ENCODE data around the gene ATL2. TPM values are rescaled to one million over a fixed set of nuclear protein-coding genes. Genes with fewer than 3 reads are reported as not detected.

Gene ATL2
- total RNA-seq, 4 donors from 2014 or later, result 63.1 to 108 (median 74.3) TPM

DNA sequence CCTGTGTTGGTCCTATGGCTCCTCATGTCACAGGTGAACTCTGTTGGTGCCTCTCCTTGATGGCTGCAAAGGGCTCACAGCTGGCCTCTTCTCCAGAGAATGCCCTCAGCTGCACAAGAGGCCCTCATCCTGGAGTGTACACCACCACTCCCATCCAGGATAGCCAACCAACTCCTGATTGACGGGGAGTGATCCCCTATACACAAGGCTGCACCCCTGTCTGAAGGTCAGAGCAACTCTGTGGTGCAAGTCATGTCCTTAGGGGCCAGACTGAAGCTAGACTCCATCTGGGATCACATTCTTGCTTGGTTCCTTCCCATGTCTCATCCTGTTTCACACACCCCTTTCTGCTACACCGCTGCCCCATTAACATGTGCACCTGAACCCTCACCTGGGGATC is 41.7 kb upstream of the ATL2 start:
- Histone ChIP-seq H3K9me3 (peaks cover 0 to 1% (median 0%) of the 10 kb centered on the region in 4 donors), H3K36me3 (no peaks in the 10 kb centered on the region), H3K4me1 (peaks cover 0 to 17% (median 2%) of the 10 kb centered on the region in 4 donors), H3K4me3 (no peak overlapping the region), H3K27me3 (no peaks in the 10 kb centered on the region), H3K27ac (no peak overlapping the region)
- TF ChIP-seq POLR2A (IDR thresholded peaks at IDR 0.05), result no peak
- TF ChIP-seq, protein P1, sequence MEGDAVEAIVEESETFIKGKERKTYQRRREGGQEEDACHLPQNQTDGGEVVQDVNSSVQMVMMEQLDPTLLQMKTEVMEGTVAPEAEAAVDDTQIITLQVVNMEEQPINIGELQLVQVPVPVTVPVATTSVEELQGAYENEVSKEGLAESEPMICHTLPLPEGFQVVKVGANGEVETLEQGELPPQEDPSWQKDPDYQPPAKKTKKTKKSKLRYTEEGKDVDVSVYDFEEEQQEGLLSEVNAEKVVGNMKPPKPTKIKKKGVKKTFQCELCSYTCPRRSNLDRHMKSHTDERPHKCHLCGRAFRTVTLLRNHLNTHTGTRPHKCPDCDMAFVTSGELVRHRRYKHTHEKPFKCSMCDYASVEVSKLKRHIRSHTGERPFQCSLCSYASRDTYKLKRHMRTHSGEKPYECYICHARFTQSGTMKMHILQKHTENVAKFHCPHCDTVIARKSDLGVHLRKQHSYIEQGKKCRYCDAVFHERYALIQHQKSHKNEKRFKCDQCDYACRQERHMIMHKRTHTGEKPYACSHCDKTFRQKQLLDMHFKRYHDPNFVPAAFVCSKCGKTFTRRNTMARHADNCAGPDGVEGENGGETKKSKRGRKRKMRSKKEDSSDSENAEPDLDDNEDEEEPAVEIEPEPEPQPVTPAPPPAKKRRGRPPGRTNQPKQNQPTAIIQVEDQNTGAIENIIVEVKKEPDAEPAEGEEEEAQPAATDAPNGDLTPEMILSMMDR (IDR thresholded peaks at IDR 0.05), result no peak
- WGBS, 2 donors, result 95 to 97% methylated on average over 1 to 2 of the region's 2 CpGs
- no peak for DNase-seq (ENCODE audit: low spot score in 2 of 2)

GRCh38 chr2:38417745-38418689 is 40.9 kb upstream of the ATL2 start:
- Histone ChIP-seq H3K9me3 (peaks cover 0 to 5% (median 0%) of the 10 kb centered on the region in 4 donors), H3K4me3 (no peak overlapping the region), H3K27ac (no peak overlapping the region), H3K27me3 (no peaks in the 10 kb centered on the region), H3K36me3 (no peaks in the 10 kb centered on the region), H3K4me1 (peaks cover 0 to 17% (median 2%) of the 10 kb centered on the region in 4 donors)
- 39 to 45% methylated on average over 7 of the region's 7 CpGs for WGBS, 2 donors
- TF ChIP-seq EP300 (IDR thresholded peaks at IDR 0.05) (no peak), POLR2A (IDR thresholded peaks at IDR 0.05) (no peak)
- TF ChIP-seq, protein P1 (IDR thresholded peaks at IDR 0.05), result no peak
- DNase-seq (ENCODE audit: low spot score in 2 of 2), result no peak

DNA sequence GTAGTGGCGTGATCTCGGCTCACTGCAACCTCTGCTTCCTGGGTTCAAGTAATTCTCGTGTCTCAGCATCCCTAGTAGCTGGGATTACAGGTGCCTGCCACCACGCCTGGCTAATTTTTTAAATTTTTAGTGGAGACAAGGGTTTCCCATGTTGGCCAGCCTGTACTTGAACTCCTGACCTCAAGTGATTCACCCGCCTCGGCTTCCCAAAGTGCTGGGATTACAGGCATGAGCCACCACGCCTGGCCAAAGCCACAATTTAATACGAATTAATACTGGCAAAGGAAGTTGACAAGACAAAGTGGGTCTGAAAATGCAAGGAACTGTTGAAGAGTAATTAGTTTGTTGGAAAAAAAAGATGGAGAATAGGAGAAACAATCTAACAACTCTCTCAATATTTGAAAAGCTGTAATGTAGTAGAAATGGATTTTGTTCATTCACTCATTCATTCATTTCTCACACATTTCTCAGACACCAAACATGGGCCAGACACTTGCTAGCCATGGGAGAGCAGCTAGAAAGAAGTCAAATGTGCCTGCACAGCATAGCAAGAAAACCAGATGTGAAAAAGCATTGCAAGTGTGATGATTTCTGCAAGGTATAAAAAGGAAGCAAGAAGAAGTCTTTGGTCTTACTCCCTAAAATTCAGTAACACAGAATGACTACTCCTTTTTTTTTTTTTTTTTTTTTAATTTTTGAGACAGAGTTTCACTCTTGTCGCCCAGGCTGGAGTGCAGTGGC is 39.4 kb upstream of the ATL2 start:
- Histone ChIP-seq H3K4me1 (peaks cover 0 to 17% (median 2%) of the 10 kb centered on the region in 4 donors), H3K36me3 (no peaks in the 10 kb centered on the region), H3K27ac (no peak overlapping the region), H3K9me3 (peaks cover 0 to 17% (median 3%) of the 10 kb centered on the region in 4 donors), H3K27me3 (no peaks in the 10 kb centered on the region), H3K4me3 (no peak overlapping the region)
- TF ChIP-seq POLR2A (IDR thresholded peaks at IDR 0.05), result no peak
- TF ChIP-seq, protein P1 (IDR thresholded peaks at IDR 0.05), result no peak
- no peak for TF ChIP-seq EP300 (IDR thresholded peaks at IDR 0.05)
- WGBS, 2 donors, result 85 to 88% methylated on average over 9 of the region's 9 CpGs
- no peak for DNase-seq (ENCODE audit: low spot score in 2 of 2)

DNA sequence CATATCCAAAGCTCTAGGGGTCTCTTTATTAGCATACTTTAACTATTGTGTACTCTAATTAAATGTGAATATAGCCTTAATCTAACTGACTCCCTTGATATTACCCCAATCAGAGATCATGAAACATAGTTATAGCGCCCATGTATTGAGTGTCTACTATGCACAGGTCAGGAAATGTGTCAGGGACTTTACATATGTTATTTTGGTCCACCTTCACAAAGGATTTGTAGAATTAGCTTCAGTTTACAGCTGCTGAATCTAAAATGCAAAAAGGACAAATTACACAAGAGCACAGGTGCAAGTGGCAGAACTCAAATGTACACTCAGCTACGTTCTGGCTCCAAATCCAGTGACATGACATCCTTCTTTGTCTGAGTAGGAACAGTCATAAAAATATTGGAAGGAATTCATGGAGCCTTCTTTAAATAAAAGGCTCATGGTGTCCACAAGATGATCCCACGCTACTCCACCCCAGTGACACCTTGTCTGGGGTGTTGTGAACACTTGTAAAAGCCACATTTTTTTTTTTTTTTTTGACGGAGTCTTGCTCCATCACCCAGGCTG is 38.7 kb upstream of the ATL2 start:
- no peaks in the 10 kb centered on the region for H3K36me3 ChIP-seq
- peaks cover 0 to 17% (median 2%) of the 10 kb centered on the region in 4 donors for H3K4me1 ChIP-seq
- no peak for DNase-seq (ENCODE audit: low spot score in 2 of 2)
- peaks cover 0 to 17% (median 3%) of the 10 kb centered on the region in 4 donors for H3K9me3 ChIP-seq
- TF ChIP-seq EP300 (IDR thresholded peaks at IDR 0.05) (no peak), POLR2A (IDR thresholded peaks at IDR 0.05) (no peak)
- TF ChIP-seq, protein P1 (IDR thresholded peaks at IDR 0.05), result no peak
- no peak overlapping the region for H3K4me3 ChIP-seq
- no peak overlapping the region for H3K27ac ChIP-seq
- H3K27me3 ChIP-seq, result no peaks in the 10 kb centered on the region
- WGBS, 2 donors, result 88 to 92% methylated on average over 4 of the region's 4 CpGs

All from tibial nerve (tissue), 4 donors.